PC-9 (cell line): ENCODE measurements around the gene CAMKV. TPM values are rescaled to one million over a fixed set of nuclear protein-coding genes. Genes with fewer than 3 reads are reported as not detected.

Source experiments
- BruUV-seq: library from RNA; stranded (reverse); fragments of 400-500 nt; replicated peaks from 2 replicates; lab custom pipeline; 2021; lab: Mats Ljungman, UMichigan
- CTCF ChIA-PET: fragments of 300-600 bp; sonication (Branson Sonifier 250); formaldehyde crosslinking; loops from one replicate; lab custom pipeline; 2022; ENCODE audit warnings: antibody characterized with exemption; lab: Charles Lee
- POLR2A ChIA-PET: fragments of 300-600 bp; sonication (Branson Sonifier 250); formaldehyde crosslinking; loops from one replicate; lab custom pipeline; 2022; ENCODE audit warnings: antibody characterized with exemption; ENCODE audit not compliant: unreplicated experiment; lab: Charles Lee
- DNase-seq, 2 experiments: peaks; one replicate each; pipeline versions ENCODE4 v3.0.0 to v3.0.0-alpha.2; 2015 to 2022; ENCODE audit warnings: mixed read lengths in 1 of 2
- H2AFZ ChIP-seq: fragments of 200-600 bp; sonication (generic); 2 replicates; pipeline ENCODE4 v1.8.1; 2017; ENCODE audit warnings: antibody characterized with exemption
- H3F3A ChIP-seq: fragments of 200-600 bp; sonication (generic); 2 replicates; pipeline ENCODE4 v1.8.1; 2017; ENCODE audit warnings: antibody characterized with exemption, mild to moderate bottlenecking, low read depth; ENCODE audit not compliant: insufficient read depth
- H3K27ac ChIP-seq: fragments of 200-600 bp; sonication (generic); 2 replicates; pipeline ENCODE4 v1.6.1; 2016; ENCODE audit warnings: mixed run types
- H3K27me3 ChIP-seq: fragments of 200-600 bp; sonication (generic); 2 replicates; pipeline ENCODE4 v1.6.1; 2016; ENCODE audit warnings: low read depth, mixed run types; ENCODE audit not compliant: insufficient read depth
- H3K36me3 ChIP-seq: fragments of 200-600 bp; sonication (generic); 2 replicates; pipeline ENCODE4 v1.6.1; 2016; ENCODE audit warnings: low read depth, mixed run types
- H3K4me1 ChIP-seq: fragments of 200-600 bp; sonication (generic); replicated peaks from 2 replicates; pipeline ENCODE4 v1.6.1; 2016; ENCODE audit warnings: mixed run types; ENCODE audit not compliant: insufficient read depth
- H3K4me2 ChIP-seq: fragments of 200-600 bp; sonication (generic); 2 replicates; pipeline ENCODE4 v1.6.1; 2017; ENCODE audit warnings: mixed run types
- H3K4me3 ChIP-seq: fragments of 200-600 bp; sonication (generic); 2 replicates; pipeline ENCODE4 v1.6.1; 2016; ENCODE audit warnings: mixed run types
- H3K79me2 ChIP-seq: fragments of 200-600 bp; sonication (generic); 2 replicates; pipeline ENCODE4 v1.6.1; 2017; ENCODE audit warnings: low read depth, mixed run types
- H3K9me2 ChIP-seq: fragments of 200-600 bp; sonication (generic); 2 replicates; pipeline ENCODE4 v1.8.1; 2017; ENCODE audit warnings: mild to moderate bottlenecking; ENCODE audit not compliant: insufficient read depth
- H3K9me3 ChIP-seq: fragments of 200-600 bp; sonication (generic); 2 replicates; pipeline ENCODE4 v1.8.1; 2016; ENCODE audit warnings: low read depth; ENCODE audit not compliant: insufficient read depth
- H4K20me1 ChIP-seq: fragments of 200-600 bp; sonication (generic); 2 replicates; pipeline ENCODE4 v1.8.1; 2017; ENCODE audit not compliant: insufficient read depth
- EZH2 ChIP-seq: fragments of 200-600 bp; sonication (generic); IDR thresholded peaks from 2 replicates; pipeline ENCODE4 v1.8.0; 2017; ENCODE audit warnings: antibody characterized with exemption, low read depth
- intact Hi-C: fragments of 100-400 bp; cut with micrococcal nuclease; formaldehyde crosslinking; loops from one replicate; pipeline ENCODE4 v1.10.0; 2022; ENCODE audit not compliant: unreplicated experiment
- total RNA-seq: library from RNA; stranded (reverse); gene quantifications from 2 replicates; pipeline ENCODE4 v1.2.3, GENCODE V29; 2021
- TF ChIP-seq, protein P1 (sequence below): fragments of 200-600 bp; sonication (generic); conservative IDR thresholded peaks from 2 replicates; pipeline ENCODE4 v1.6.1; 2017; ENCODE audit warnings: mixed run types, antibody characterized with exemption, mild to moderate bottlenecking, moderate library complexity

Gene CAMKV
- total RNA-seq, 1 experiment from 2014 or later, result not detected

DNA sequence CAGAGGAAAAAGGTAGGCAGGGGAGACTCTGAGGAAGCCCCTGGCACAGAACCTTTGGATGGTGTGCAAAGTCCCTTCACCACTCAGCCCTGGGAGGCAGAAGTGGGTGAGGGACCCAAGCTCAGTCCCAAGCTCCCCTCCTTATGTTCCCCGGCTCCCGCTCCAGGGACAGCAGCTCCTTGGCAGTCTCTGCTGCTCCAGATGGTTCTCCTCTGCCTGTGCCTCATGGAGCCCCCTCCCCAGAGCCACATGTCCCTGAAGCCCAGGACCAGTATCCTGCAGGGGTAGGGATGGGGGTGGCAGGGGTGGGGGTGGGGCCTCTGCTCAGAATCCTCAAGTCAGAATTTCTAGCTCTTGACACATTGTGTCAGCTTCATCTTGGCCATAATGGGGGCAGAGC, 8.0 kb upstream of the CAMKV start:
- Histone ChIP-seq H3K27me3 (no peaks in the 10 kb centered on the region), H3K4me2 (no peak overlapping the region), H3K27ac (no peak overlapping the region), H4K20me1 (no peaks in the 10 kb centered on the region), H3K4me1 (no peaks in the 10 kb centered on the region), H3K9me3 (no peaks in the 10 kb centered on the region), H3K36me3 (no peaks in the 10 kb centered on the region), H2AFZ (no peak overlapping the region), H3K9me2 (no peaks in the 10 kb centered on the region), H3K4me3 (no peak overlapping the region), H3F3A (no peaks in the 10 kb centered on the region), H3K79me2 (no peaks in the 10 kb centered on the region)
- no peak for TF ChIP-seq EZH2
- TF ChIP-seq, protein P1, sequence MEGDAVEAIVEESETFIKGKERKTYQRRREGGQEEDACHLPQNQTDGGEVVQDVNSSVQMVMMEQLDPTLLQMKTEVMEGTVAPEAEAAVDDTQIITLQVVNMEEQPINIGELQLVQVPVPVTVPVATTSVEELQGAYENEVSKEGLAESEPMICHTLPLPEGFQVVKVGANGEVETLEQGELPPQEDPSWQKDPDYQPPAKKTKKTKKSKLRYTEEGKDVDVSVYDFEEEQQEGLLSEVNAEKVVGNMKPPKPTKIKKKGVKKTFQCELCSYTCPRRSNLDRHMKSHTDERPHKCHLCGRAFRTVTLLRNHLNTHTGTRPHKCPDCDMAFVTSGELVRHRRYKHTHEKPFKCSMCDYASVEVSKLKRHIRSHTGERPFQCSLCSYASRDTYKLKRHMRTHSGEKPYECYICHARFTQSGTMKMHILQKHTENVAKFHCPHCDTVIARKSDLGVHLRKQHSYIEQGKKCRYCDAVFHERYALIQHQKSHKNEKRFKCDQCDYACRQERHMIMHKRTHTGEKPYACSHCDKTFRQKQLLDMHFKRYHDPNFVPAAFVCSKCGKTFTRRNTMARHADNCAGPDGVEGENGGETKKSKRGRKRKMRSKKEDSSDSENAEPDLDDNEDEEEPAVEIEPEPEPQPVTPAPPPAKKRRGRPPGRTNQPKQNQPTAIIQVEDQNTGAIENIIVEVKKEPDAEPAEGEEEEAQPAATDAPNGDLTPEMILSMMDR, result no peak
- DNase-seq, result no peak
- intact Hi-C loops, result no loop called here
- no TSS peak for BruUV-seq
- POLR2A ChIA-PET, result interaction anchor here (0.6 kb wide), 1 partner anchor 62 kb away, joined by 3 read pairs; no protein-coding TSS in a partner anchor
- CTCF ChIA-PET, result no interaction called here

DNA sequence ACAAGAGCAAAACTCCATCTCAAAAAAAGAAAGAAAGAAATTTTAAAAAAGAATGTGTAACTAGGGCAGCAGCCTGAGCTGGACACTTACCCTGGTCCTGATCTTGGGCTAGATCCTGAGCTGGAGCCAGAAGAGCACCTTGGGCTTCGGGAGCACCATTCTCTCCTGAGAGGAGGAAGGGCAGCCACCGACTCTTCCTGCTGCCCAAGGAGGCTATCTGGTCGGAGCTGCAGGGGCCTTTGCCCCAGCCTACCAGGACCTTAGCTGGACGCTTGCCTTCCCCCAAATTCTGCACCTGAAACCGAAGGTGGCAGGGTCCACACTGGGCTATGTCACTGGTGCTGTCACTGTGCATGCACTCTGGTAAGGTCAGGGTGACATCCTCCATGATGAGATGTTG, 6.9 kb upstream of the CAMKV start:
- TF ChIP-seq, protein P1, result no peak
- TF ChIP-seq EZH2, result no peak
- BruUV-seq, result no TSS peak
- H3K36me3 ChIP-seq, result no peaks in the 10 kb centered on the region
- H3K27me3 ChIP-seq, result no peaks in the 10 kb centered on the region
- no peaks in the 10 kb centered on the region for H3K4me1 ChIP-seq
- H3K4me2 ChIP-seq, result no peak overlapping the region
- no peaks in the 10 kb centered on the region for H3K79me2 ChIP-seq
- no peaks in the 10 kb centered on the region for H4K20me1 ChIP-seq
- no peaks in the 10 kb centered on the region for H3K9me2 ChIP-seq
- H3K27ac ChIP-seq, result no peak overlapping the region
- CTCF ChIA-PET, result interaction anchor here (0.6 kb wide), 1 partner anchor 23 kb away, joined by 3 read pairs; no protein-coding TSS in a partner anchor
- intact Hi-C loops, result no loop called here
- no peaks in the 10 kb centered on the region for H3F3A ChIP-seq
- H3K4me3 ChIP-seq, result no peak overlapping the region
- POLR2A ChIA-PET, result no interaction called here
- no peak overlapping the region for H2AFZ ChIP-seq
- H3K9me3 ChIP-seq, result no peaks in the 10 kb centered on the region
- no peak for DNase-seq

DNA sequence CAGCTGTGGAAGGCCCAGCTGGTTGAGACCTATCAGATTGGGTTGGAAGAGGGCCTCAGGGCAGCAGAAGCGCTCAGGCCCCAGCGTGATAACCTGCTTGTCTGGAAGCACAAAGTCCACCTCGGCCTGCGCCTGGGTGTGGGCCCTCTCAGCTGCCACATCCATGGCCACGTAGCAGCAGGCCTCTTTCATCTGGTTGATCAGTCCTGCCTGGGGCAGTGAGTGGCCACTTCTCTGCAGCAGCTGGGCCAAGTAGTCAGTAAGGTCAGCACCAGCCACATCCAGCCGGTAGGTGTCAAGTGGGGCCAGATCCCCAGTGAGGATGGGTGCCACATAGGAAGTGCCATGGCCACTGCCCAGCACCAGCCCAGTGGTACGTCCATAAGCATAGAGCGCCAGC, 3.9 kb upstream of the CAMKV start:
- POLR2A ChIA-PET, result interaction anchor here (0.5 kb wide), 1 partner anchor 322 kb away, joined by 4 read pairs; no protein-coding TSS in a partner anchor

More for the DNA sequence above, 3.9 kb upstream of the CAMKV start:
- Histone ChIP-seq H3K27ac (no peak overlapping the region), H3K4me3 (no peak overlapping the region), H4K20me1 (no peaks in the 10 kb centered on the region), H2AFZ (no peak overlapping the region), H3K9me3 (no peaks in the 10 kb centered on the region), H3K4me1 (no peaks in the 10 kb centered on the region), H3K4me2 (no peak overlapping the region), H3K79me2 (no peaks in the 10 kb centered on the region), H3K9me2 (no peaks in the 10 kb centered on the region), H3K27me3 (no peaks in the 10 kb centered on the region), H3F3A (no peaks in the 10 kb centered on the region), H3K36me3 (no peaks in the 10 kb centered on the region)
- TF ChIP-seq, protein P1, result no peak
- TF ChIP-seq EZH2, result no peak
- CTCF ChIA-PET, result interaction anchor here (0.6 kb wide), 1 partner anchor 56 kb away, joined by 5 read pairs; no protein-coding TSS in a partner anchor
- intact Hi-C loops, result no loop called here
- DNase-seq, result no peak
- no TSS peak for BruUV-seq
